ENCODE measurements around the gene ARAP1.

- no peak for TF ChIP-seq CTCF (IDR thresholded peaks at IDR 0.05)
- TF ChIP-seq POLR2A (IDR thresholded peaks at IDR 0.05): no peak
- TF ChIP-seq POLR2AphosphoS5 (IDR thresholded peaks at IDR 0.05): no peak
Observed at GRCh38 chr11:72652873-72653630, 99.2 kb downstream of the ARAP1 start.

Data from sigmoid colon (tissue), 4 donors.